Fibroblast of lung (primary cell): ENCODE data around the gene TEX13A. TPM values are rescaled to one million over a fixed set of nuclear protein-coding genes. Genes with fewer than 3 reads are reported as not detected.

ENCODE experiments used
- DNase-seq, 2 donors: peaks; one replicate each; pipeline versions ENCODE4 v3.0.0 to v3.0.0-alpha.2; 2010; ENCODE audit warnings: low read depth in 2 of 2
- H2AFZ ChIP-seq: 2 replicates; pipeline ENCODE4 v1.5.1; 2012; ENCODE audit warnings: low read length, control low read depth, inconsistent platforms
- H3K27ac ChIP-seq: 2 replicates; pipeline ENCODE4 v1.5.1; 2011; ENCODE audit warnings: low read length, control low read depth; ENCODE audit not compliant: insufficient read depth
- H3K27me3 ChIP-seq: 2 replicates; pipeline ENCODE4 v1.5.1; 2011; ENCODE audit warnings: mild to moderate bottlenecking, low read length; ENCODE audit not compliant: control insufficient read depth, insufficient read depth
- H3K36me3 ChIP-seq: 2 replicates; pipeline ENCODE4 v1.5.1; 2011; ENCODE audit warnings: low read length; ENCODE audit not compliant: control insufficient read depth, insufficient read depth
- H3K4me1 ChIP-seq: 2 replicates; pipeline ENCODE4 v1.5.1; 2011; ENCODE audit warnings: low read length; ENCODE audit not compliant: control insufficient read depth, insufficient read depth; ENCODE audit errors: extremely low read depth
- H3K4me2 ChIP-seq: 2 replicates; pipeline ENCODE4 v1.5.1; 2011; ENCODE audit warnings: low read length, control low read depth; ENCODE audit not compliant: insufficient read depth; ENCODE audit errors: extremely low read depth
- H3K4me3 ChIP-seq, 4 experiments: fragments of 200-600 bp in 1 of 4; sonication (generic) in 1 of 4; replicated peaks in 1 of 4; 2 replicates each; pipeline ENCODE4 v1.5.1; 2011 to 2016; ENCODE audit warnings: low read length in 4 of 4, low read depth in 3 of 4, mild to moderate bottlenecking in 3 of 4, control low read depth in 2 of 4, inconsistent platforms in 1 of 4, mixed read lengths in 1 of 4; ENCODE audit not compliant: insufficient read depth in 1 of 4; ENCODE audit errors: control extremely low read depth in 1 of 4
- H3K79me2 ChIP-seq: 2 replicates; pipeline ENCODE4 v1.5.1; 2012; ENCODE audit warnings: mild to moderate bottlenecking, low read length, inconsistent platforms; ENCODE audit not compliant: control insufficient read depth, insufficient read depth
- H3K9ac ChIP-seq: 2 replicates; pipeline ENCODE4 v1.5.1; 2011; ENCODE audit warnings: mild to moderate bottlenecking, low read length, control low read depth; ENCODE audit not compliant: insufficient read depth
- H3K9me3 ChIP-seq: 2 replicates; pipeline ENCODE4 v1.5.1; 2012; ENCODE audit warnings: low read depth, low read length; ENCODE audit not compliant: control insufficient read depth, insufficient read depth
- H4K20me1 ChIP-seq: 2 replicates; pipeline ENCODE4 v1.5.1; 2011; ENCODE audit warnings: low read length; ENCODE audit not compliant: control insufficient read depth, insufficient read depth; ENCODE audit errors: extremely low read depth
- EZH2 ChIP-seq: IDR thresholded peaks from 2 replicates; pipeline ENCODE4 v1.5.1; 2012; ENCODE audit warnings: low read length, control low read depth, mild to moderate bottlenecking; ENCODE audit errors: missing control alignments
- polyA plus RNA-seq, 2 donors: library from polyadenylated mRNA; depleted of rRNA in 1 of 2; stranded (reverse) in 1 of 2; unstranded in 1 of 2; fragments of >200 nt; gene quantifications; 2 replicates each; pipeline ENCODE4 v1.2.1, GENCODE V29; 2011 to 2012; ENCODE audit warnings: missing spikeins in 1 of 2
- total RNA-seq: library from RNA; depleted of rRNA; stranded (reverse); fragments of >200 nt; gene quantifications from 2 replicates; pipeline ENCODE4 v1.2.1, GENCODE V29; 2014
- TF ChIP-seq, protein P1 (sequence below), 2 donors: IDR thresholded peaks in 1 of 2; conservative IDR thresholded peaks in 1 of 2; 1 replicate in 1 of 2; 2 replicates in 1 of 2; pipeline ENCODE4 v1.5.1; 2011 to 2012; ENCODE audit warnings: low read length in 2 of 2, control low read depth in 1 of 2, inconsistent platforms in 1 of 2, low read depth in 1 of 2, mild to moderate bottlenecking in 1 of 2

The TEX13A gene
- total and polyA plus RNA-seq, 2 donors (not counting 1 experiment from before 2014, with no cell fraction given): not detected

DNA sequence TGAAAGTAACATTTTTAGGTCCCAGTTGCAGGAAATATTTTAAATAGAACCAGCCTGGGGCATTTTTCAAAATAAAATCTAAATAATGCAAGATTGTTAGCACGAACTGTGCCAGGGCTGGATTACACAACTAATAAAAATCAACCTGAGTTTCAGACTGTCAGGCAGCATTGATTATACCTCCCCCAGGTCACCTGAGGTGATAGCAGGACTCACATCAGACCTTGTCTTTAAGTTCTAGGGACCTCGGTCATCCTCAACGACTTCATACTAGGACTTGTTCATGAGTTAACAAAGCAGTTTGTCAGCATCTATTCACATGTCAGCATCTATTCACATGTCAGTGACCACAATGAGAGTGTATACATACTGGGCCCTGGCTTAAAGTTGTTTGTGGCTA, 8.7 kb upstream of the TEX13A start:
- Histone ChIP-seq H3K9ac (no peak overlapping the region), H3K4me1 (no peaks in the 10 kb centered on the region), H4K20me1 (no peaks in the 10 kb centered on the region), H3K9me3 (no peaks in the 10 kb centered on the region), H2AFZ (no peak overlapping the region), H3K4me2 (no peak overlapping the region), H3K27ac (no peak overlapping the region), H3K4me3 (no peak overlapping the region), H3K36me3 (no peaks in the 10 kb centered on the region), H3K27me3 (no peaks in the 10 kb centered on the region), H3K79me2 (no peaks in the 10 kb centered on the region)
- DNase-seq: no peak
- TF ChIP-seq EZH2: no peak
- TF ChIP-seq, protein P1, sequence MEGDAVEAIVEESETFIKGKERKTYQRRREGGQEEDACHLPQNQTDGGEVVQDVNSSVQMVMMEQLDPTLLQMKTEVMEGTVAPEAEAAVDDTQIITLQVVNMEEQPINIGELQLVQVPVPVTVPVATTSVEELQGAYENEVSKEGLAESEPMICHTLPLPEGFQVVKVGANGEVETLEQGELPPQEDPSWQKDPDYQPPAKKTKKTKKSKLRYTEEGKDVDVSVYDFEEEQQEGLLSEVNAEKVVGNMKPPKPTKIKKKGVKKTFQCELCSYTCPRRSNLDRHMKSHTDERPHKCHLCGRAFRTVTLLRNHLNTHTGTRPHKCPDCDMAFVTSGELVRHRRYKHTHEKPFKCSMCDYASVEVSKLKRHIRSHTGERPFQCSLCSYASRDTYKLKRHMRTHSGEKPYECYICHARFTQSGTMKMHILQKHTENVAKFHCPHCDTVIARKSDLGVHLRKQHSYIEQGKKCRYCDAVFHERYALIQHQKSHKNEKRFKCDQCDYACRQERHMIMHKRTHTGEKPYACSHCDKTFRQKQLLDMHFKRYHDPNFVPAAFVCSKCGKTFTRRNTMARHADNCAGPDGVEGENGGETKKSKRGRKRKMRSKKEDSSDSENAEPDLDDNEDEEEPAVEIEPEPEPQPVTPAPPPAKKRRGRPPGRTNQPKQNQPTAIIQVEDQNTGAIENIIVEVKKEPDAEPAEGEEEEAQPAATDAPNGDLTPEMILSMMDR (conservative IDR thresholded peaks at IDR 0.05 in 1 of 2, IDR thresholded peaks at IDR 0.05 in 1 of 2; ENCODE audit: low read depth in 1 of 2, low read length in 2 of 2): no peak

- Histone ChIP-seq H3K27me3 (no peaks in the 10 kb centered on the region), H3K4me3 (no peak overlapping the region), H2AFZ (no peak overlapping the region), H3K36me3 (no peaks in the 10 kb centered on the region), H3K4me1 (no peaks in the 10 kb centered on the region), H3K27ac (no peak overlapping the region), H3K9ac (no peak overlapping the region), H3K79me2 (no peaks in the 10 kb centered on the region), H3K4me2 (no peak overlapping the region), H4K20me1 (no peaks in the 10 kb centered on the region), H3K9me3 (no peaks in the 10 kb centered on the region)
- TF ChIP-seq, protein P1 (conservative IDR thresholded peaks at IDR 0.05 in 1 of 2, IDR thresholded peaks at IDR 0.05 in 1 of 2; ENCODE audit: low read depth in 1 of 2, low read length in 2 of 2): no peak
- no peak for TF ChIP-seq EZH2
- DNase-seq: peak in 1 of 2 donors; percentile 7
Observed at GRCh38 chrX:105228602-105229001, 8.1 kb upstream of the TEX13A start.

DNA sequence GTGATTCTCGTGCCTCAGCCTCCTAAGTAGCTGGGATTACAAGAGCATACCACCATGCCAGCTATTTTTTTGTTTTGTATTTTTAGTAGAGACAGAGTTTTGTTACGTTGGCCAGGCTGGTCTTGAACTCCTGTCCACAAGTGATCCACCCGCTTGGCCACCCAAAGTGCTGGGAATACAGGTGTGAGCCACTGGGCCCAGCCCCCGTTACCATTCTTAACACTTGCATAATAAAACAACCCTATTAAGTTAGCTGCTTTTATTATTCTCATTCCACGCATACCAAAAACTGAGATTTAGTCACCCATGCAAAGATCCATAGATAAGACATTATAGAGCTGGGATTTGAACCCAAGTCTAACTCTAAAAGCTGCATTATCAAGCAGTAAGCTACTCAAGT, 6.0 kb upstream of the TEX13A start:
- H4K20me1 ChIP-seq: no peaks in the 10 kb centered on the region
- H3K9ac ChIP-seq: no peak overlapping the region
- no peak overlapping the region for H2AFZ ChIP-seq
- no peak overlapping the region for H3K4me2 ChIP-seq
- TF ChIP-seq, protein P1 (conservative IDR thresholded peaks at IDR 0.05 in 1 of 2, IDR thresholded peaks at IDR 0.05 in 1 of 2; ENCODE audit: low read depth in 1 of 2, low read length in 2 of 2): no peak
- no peak overlapping the region for H3K27ac ChIP-seq
- no peaks in the 10 kb centered on the region for H3K4me1 ChIP-seq
- H3K27me3 ChIP-seq: no peaks in the 10 kb centered on the region
- H3K9me3 ChIP-seq: no peaks in the 10 kb centered on the region
- H3K4me3 ChIP-seq: no peak overlapping the region
- H3K79me2 ChIP-seq: no peaks in the 10 kb centered on the region
- DNase-seq: no peak
- no peaks in the 10 kb centered on the region for H3K36me3 ChIP-seq
